ENCODE measurements around the gene YBEY. TPM values are rescaled to one million over a fixed set of nuclear protein-coding genes. Genes with fewer than 3 reads are reported as not detected.

The YBEY gene
- total and polyA plus RNA-seq, 12 donors, result 11.9 to 25.7 (median 16.7) TPM

GRCh38 chr21:46323710-46324389 is 37.7 kb downstream of the YBEY start, which contains the start of the genes C21orf58 and PCNT:
Gene C21orf58, minus strand, starts transcription at chr21:46323870. Its CDS starts 1,132 bp downstream, at chr21:46322738.
Gene PCNT, plus strand, starts transcription at chr21:46324156. Its CDS starts 73 bp downstream, at chr21:46324229.
- peak; percentile 94 to 98 (median 96) for ATAC-seq
- intact Hi-C loops (cut with DNase I), result loop anchor here in 5 of 10 donors (1.0 to 10.0 kb wide), 5 partner anchors 37 to 139 kb away; partner anchors contain the start of genes YBEY (in 4 of the 5), MCM3AP (in 1 of the 5) and SPATC1L (in 1 of the 5)
- Histone ChIP-seq H3K36me3 (peaks cover 0 to 25% (median 5%) of the 10 kb centered on the region in 9 donors), H3K4me1 (peaks cover 6 to 46% (median 28%) of the 10 kb centered on the region in 9 donors), H3K27me3 (no peaks in the 10 kb centered on the region), H3K27ac (peak within 1 kb of the TSS; percentile 92 to 99 (median 97)), H3K9me3 (no peaks in the 10 kb centered on the region), H3K4me3 (peak within 1 kb of the TSS; percentile 81 to 100 (median 92))
- no peak for TF ChIP-seq CTCF (IDR thresholded peaks at IDR 0.05)
- WGBS, 2 donors, result 0% methylated on average over 69 to 76 of the region's 76 CpGs
- DNase-seq, result peak; percentile 97 to 98

GRCh38 chr21:46324390-46325072 is 38.4 kb downstream of the YBEY start:
- DNase-seq, result peak; percentile 84 to 91
- Histone ChIP-seq H3K36me3 (peaks cover 0 to 30% (median 7%) of the 10 kb centered on the region in 9 donors), H3K27me3 (no peaks in the 10 kb centered on the region), H3K4me3 (peak overlapping the region; percentile 81 to 100 (median 92)), H3K27ac (peak overlapping the region; percentile 92 to 99 (median 97)), H3K9me3 (no peaks in the 10 kb centered on the region), H3K4me1 (peaks cover 6 to 45% (median 28%) of the 10 kb centered on the region in 9 donors)
- ATAC-seq, result peak; percentile 80 to 94 (median 91)
- intact Hi-C loops (cut with DNase I), result loop anchor here in 5 of 10 donors (1.0 to 10.0 kb wide), 5 partner anchors 37 to 140 kb away; partner anchors contain the start of genes YBEY (in 3 of the 5), MCM3AP (in 1 of the 5) and SPATC1L (in 1 of the 5)
- peak in 4 of 9 donors; percentile 25 to 49 (median 40) for TF ChIP-seq CTCF (IDR thresholded peaks at IDR 0.05)
- WGBS, 2 donors, result 0 to 1% methylated on average over 90 to 98 of the region's 98 CpGs

DNA sequence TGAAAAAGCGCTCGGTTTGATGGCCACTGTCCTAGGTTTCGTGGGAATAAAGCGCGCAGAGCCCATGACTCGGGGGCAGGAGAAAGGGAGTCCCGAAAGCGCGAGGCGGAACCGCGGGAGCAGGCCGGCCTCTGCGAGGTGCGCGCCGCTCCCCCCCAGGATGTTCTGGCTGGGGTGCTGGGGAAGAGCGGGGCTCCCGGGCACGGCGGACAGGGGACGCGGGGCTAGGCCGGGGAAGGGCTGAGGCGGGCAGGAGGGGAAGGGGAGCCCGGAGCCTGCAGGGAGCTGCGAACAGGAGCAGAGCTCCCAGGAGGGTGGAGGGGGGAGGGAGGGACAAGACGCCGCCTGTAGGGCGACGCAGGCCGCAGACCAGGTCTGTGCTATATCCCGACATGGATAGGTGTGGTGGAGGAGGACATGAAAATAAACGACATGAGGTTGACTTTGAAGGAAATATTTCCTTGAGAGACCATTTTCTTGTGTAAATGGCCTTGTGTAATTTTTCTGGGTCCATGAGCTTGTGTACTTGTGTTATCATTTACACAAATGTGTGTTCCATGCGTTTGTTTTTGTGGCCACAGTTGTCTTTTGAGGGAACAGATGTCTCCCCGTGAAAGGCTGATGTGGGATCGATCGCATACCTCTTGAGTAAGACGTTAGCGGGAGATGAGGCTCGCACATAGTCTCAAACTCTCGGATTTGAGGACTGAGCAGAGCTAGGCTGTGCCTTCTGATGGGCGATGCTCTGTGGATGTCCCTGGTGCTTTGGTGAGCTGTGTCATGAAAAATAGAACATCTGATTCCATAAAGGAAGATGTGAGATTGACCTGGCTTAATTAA is 39.2 kb downstream of the YBEY start:
- peak in 6 of 8 donors; percentile 11 to 34 (median 26) for ATAC-seq

More for the DNA sequence above, 39.2 kb downstream of the YBEY start:
- Histone ChIP-seq H3K4me3 (peak overlapping the region; percentile 64 to 100 (median 92)), H3K9me3 (no peaks in the 10 kb centered on the region), H3K27ac (peak overlapping the region; percentile 67 to 99 (median 96)), H3K36me3 (peaks cover 0 to 38% (median 11%) of the 10 kb centered on the region in 9 donors), H3K27me3 (no peaks in the 10 kb centered on the region), H3K4me1 (peaks cover 6 to 38% (median 28%) of the 10 kb centered on the region in 9 donors)
- peak; percentile 52 to 53 for DNase-seq
- peak in 4 of 9 donors; percentile 15 to 48 (median 48) for TF ChIP-seq CTCF (IDR thresholded peaks at IDR 0.05)
- intact Hi-C loops (cut with DNase I), result loop anchor here in 2 of 10 donors (2.0 to 10.0 kb wide), 2 partner anchors 38 to 140 kb away; partner anchors contain the start of genes SPATC1L (in 1 of the 2) and YBEY (in 1 of the 2)
- WGBS, 2 donors, result 11% methylated on average over 43 of the region's 43 CpGs

Data from heart right ventricle (tissue), 16 donors.